Measurements from ENCODE around the gene CSNK1G2. TPM values are rescaled to one million over a fixed set of nuclear protein-coding genes. Genes with fewer than 3 reads are reported as not detected.

The CSNK1G2 gene
- total RNA-seq, 6 experiments from 2014 or later, result 44.8 to 52.0 (median 51.1) TPM

- Mint-ChIP-seq H3K36me3 (ENCODE audit: low read depth) (peaks cover 9% of the 10 kb centered on the region), H3K4me1 (ENCODE audit: low read depth) (peaks cover 7% of the 10 kb centered on the region), H3K27me3 (ENCODE audit: insufficient read depth) (peaks cover 4% of the 10 kb centered on the region; the same call in 1 of the 2 replicates), H3K27ac (no peak overlapping the region; the same call in 1 of the 2 replicates), H3K4me3 (no peak overlapping the region), H3K9me3 (peaks cover 16% of the 10 kb centered on the region)
- DNase-seq, result no peak
- no peak for TF ChIP-seq CTCF (IDR thresholded peaks at IDR 0.05)
These were observed 3.9 kb upstream of the CSNK1G2 start for GRCh38 chr19:1936916-1937610.

GRCh38 chr19:1938071-1938470, 2.9 kb upstream of the CSNK1G2 start:
- TF ChIP-seq CTCF (IDR thresholded peaks at IDR 0.05), result no peak
- peaks cover 13% of the 10 kb centered on the region for H3K4me1 Mint-ChIP-seq (ENCODE audit: low read depth)
- peaks cover 4% of the 10 kb centered on the region; the same call in 1 of the 2 replicates for H3K27me3 Mint-ChIP-seq (ENCODE audit: insufficient read depth)
- H3K36me3 Mint-ChIP-seq (ENCODE audit: low read depth), result peaks cover 9% of the 10 kb centered on the region
- no peak overlapping the region for H3K4me3 Mint-ChIP-seq
- H3K9me3 Mint-ChIP-seq, result peaks cover 11% of the 10 kb centered on the region
- H3K27ac Mint-ChIP-seq, result no peak overlapping the region
- no peak for DNase-seq

GRCh38 chr19:1942078-1942933, 1.3 kb downstream of the CSNK1G2 start:
- Mint-ChIP-seq H3K27ac (peak overlapping the region; percentile 92), H3K4me1 (ENCODE audit: low read depth) (peaks cover 19% of the 10 kb centered on the region), H3K27me3 (ENCODE audit: insufficient read depth) (peaks cover 3% of the 10 kb centered on the region; the same call in 1 of the 2 replicates), H3K36me3 (ENCODE audit: low read depth) (no peaks in the 10 kb centered on the region), H3K9me3 (no peaks in the 10 kb centered on the region), H3K4me3 (peak overlapping the region; percentile 94)
- peak; percentile 49 for DNase-seq
- TF ChIP-seq CTCF (IDR thresholded peaks at IDR 0.05), result no peak

GRCh38 chr19:1942934-1943555, 2.1 kb downstream of the CSNK1G2 start:
- Mint-ChIP-seq H3K27me3 (ENCODE audit: insufficient read depth) (peaks cover under 1% of the 10 kb centered on the region; the same call in 1 of the 2 replicates), H3K4me1 (ENCODE audit: low read depth) (peaks cover 19% of the 10 kb centered on the region), H3K27ac (peak overlapping the region; percentile 76), H3K9me3 (no peaks in the 10 kb centered on the region), H3K4me3 (peak overlapping the region; percentile 94), H3K36me3 (ENCODE audit: low read depth) (no peaks in the 10 kb centered on the region)
- TF ChIP-seq CTCF (IDR thresholded peaks at IDR 0.05), result no peak
- DNase-seq, result no peak

- no peak for TF ChIP-seq CTCF (IDR thresholded peaks at IDR 0.05)
- Mint-ChIP-seq H3K27ac (peak overlapping the region; percentile 76; the same call in 1 of the 2 replicates), H3K4me1 (ENCODE audit: low read depth) (peaks cover 19% of the 10 kb centered on the region), H3K9me3 (no peaks in the 10 kb centered on the region), H3K27me3 (ENCODE audit: insufficient read depth) (no peaks in the 10 kb centered on the region; the same call in 1 of the 2 replicates), H3K36me3 (ENCODE audit: low read depth) (peaks cover 3% of the 10 kb centered on the region; the same call in 1 of the 2 replicates), H3K4me3 (no peak overlapping the region; the same call in 1 of the 2 replicates)
- no peak for DNase-seq
These were observed 2.7 kb downstream of the CSNK1G2 start for GRCh38 chr19:1943661-1944087.
